TTC549 (cell line): ENCODE results near the gene POFUT2.

Experiments
- FAIRE-seq: peaks from 2 replicates; lab custom pipeline; 2012; peaks lifted over from hg19 to GRCh38; lab: Jason Lieb, UNC

POFUT2 gene

DNA sequence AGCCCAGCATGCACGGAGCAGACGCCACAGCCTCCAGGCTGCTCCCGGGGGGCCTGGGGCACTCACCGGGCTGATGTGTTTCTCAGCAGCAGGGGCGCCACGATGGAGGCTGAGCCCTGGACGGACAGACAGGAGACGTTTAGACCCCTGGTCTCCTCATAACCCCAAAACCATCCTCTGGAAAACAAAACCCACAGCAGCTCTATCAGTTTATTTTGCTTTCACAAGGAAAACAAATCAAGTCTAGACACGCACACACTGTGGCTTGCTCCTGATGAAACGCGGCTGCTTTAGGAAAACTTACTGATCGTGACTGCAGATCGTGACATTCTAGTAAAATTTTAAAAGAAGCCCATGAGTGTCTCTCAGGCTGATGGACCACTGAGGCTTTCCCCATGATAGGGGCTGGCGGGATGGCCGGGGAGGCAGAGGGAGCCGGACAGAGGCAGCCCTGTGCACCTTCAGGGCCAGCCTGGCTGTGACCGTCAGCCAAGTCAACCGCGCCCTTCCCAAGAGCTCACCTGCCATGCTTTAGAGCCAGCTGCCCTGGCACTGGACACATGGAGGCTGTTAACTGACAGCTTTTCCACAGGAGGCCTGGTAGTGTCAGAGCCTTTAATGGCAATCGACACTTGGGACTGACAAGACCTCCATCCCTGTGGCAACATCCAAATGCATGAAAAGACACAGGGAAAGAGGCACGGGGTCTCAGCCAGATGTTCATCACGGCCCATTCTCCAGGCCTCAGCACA, 5.2 kb downstream of the POFUT2 start:
- no peak for FAIRE-seq

GRCh38 chr21:45281411-45282282, 6.0 kb downstream of the POFUT2 start:
- FAIRE-seq: no peak

- FAIRE-seq: no peak
Observed at GRCh38 chr21:45280969-45281368, 6.7 kb downstream of the POFUT2 start.

- no peak for FAIRE-seq
Observed at GRCh38 chr21:45280178-45280821, 7.4 kb downstream of the POFUT2 start.

DNA sequence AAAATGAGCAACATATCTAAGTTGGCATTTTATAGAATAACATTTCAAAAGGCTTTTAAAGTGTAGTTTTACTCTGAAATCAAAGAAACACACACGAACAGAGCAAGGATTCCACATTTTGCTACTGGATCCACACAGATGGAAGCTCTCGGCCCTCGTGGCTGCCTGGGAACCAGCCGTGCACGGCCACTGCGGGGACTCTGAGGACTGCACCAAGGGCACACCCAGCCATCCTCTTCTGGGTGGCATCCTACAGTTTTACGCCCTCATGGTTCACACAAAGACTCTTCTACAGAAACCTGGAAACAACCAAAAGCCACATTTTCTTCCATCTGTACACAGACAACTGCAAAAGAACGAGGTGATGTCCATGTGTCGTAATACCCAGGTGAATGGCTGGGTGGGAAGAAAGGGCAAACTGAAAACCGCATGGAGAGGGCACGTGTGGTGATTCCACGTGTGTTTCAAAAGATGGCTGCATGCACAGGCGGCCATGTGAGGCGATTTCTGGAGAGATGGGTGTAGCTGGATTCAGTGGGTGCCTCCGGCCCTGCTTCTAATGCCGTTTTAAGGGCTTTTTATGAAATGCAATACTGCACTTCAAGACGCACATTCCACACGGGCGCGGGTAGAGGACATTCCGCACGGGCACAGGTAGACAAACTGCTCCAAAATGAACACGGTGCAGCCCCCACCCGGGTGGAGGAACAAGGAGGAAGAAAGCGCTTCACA, 8.1 kb downstream of the POFUT2 start:
- no peak for FAIRE-seq

DNA sequence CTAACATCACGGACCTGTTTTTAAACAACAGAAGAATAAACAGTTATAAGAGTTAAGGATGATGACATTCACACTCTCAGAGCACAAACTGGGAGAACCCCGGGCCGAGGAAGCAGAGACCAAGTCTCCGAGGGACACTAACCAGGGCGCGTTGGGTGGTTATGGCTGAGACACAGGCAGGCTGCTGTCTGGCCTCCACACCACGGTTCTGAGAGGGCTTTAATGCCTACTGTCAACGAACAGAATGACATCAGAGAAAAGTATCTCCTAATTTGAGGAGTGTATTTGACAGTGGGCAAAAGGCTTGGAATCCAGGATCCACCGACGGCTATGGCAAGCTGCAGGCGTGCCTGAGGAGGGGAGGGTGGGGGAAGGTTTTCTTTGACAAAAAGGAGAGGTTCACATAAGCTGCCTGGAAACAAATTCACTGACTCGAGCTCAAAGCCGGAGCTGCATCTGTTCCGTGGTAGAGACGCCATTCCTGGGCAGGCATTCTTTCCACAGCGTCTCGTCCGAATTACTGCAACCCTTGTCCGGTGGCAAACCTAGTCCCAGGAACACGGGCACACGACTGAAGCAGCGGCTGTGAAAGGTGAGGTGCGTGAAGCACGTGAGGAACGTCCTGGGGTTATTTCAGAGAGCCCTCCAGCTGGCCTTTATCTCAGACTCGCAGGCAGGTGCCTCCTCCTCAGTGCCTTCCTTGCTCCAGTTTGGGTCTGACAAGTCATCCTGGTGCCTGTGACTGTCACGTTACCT, 9.4 kb downstream of the POFUT2 start:
- FAIRE-seq: no peak

DNA sequence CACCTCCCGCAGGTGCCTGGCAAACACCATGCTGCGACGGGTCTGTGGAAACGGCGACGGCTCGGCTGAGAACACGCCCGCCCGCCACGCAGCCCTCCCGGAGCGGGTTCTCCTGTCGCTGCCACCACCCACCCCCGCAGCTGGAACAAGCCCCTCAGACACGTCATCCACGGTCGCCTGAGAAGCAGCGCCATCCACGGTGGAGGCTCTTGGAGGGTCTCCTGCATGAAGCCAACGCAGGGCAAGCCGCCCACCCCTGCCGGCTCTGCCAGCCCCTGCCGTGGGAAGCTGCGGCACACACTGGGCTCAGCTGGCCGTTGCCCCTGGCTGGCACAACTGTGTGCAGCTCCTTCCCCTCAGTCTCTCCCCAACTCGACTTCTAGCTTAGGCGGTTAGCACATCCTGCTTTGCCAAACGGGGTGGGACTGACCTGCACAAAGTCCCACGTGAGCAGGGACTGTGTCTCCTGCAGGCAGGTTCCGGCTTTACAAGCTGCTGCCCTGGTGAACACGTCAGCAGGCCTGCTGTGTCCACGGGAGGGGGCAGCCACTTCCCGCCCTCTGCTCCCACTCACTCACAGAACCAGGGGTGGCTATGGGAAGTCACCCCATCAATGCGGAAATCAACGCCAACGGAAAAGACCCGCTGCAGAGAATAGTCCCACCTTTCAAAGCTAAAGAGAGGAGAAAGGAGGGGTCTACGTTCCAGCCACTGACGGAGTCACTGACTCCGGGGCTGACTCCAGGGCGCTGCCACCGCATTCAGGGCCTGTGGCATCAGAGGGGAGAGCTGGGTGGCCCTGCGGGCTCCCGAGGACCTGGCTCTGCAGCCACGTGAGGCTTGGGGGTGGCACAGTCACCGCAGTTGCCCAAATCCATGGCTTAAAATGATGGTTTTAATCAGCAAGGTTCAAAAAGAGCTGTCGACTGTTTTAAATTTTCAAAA, 10.3 kb downstream of the POFUT2 start:
- no peak for FAIRE-seq

GRCh38 chr21:45276596-45276995, 11.1 kb downstream of the POFUT2 start:
- no peak for FAIRE-seq

DNA sequence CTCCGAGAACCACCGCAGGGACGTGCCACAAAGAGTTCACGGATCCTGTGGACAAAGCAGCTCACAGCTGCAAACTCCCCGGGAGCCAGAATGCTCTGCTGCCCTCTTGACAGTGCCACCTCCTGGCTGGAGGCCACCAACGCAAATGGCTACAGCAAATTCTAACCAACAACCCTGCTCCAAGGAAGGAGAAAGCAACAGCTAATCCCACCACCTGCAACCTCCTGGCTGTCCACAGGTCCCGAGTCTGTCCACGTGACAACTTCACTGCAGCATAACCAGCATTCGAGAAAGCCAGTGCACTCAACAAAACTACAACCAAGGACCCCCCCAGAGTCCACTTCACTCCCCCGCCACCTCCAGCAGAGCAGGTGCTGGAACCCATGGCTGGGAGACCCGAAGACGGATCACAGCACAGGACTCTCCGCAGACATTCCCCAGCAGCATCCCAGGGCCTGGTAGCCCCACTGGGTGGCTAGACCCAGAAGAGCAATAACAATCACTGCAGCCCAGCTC, 17.3 kb downstream of the POFUT2 start:
- no peak for FAIRE-seq

GRCh38 chr21:45269861-45270260, 17.8 kb downstream of the POFUT2 start:
- FAIRE-seq: no peak

GRCh38 chr21:45267390-45267760, 20.3 kb downstream of the POFUT2 start:
- no peak for FAIRE-seq

DNA sequence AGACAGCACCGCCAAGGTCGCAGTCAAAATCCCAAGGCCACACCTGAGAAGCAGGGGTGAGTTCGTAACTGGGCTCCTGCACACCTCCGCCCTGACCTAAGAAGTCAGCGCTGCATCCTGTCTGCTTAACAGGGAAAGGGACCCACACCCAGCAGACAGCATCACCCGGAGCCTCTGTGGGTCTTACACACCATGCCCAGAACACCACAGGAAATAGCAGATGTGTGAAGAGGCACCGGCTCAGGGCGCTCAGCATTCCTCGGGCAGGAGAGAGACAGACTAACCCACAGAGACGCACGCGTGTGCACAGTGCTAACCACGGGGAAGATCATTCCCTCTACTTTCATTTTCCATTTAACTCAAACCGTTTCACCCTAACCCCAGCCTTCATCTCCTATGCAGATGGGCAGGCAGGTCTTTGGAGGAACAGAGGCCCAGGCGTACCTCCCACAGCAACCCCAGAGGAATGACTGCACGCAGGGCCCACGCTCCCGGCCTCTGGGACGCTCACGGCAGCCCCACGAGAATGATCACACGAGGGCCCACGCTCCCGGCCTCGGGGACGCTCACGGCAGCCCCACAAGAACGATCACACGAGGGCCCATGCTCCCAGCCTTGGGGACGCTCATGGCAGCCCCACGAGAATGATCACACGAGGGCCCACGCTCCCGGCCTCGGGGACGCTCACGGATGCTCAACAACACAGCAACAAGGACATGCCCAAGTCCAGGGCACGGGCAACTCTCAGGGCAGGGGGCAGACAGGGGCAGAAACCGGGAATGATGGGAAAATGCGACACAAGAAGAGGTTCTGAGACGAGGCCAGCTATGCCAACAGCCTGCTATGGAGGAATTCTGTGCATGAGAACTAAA, 20.9 kb downstream of the POFUT2 start:
- no peak for FAIRE-seq

- no peak for FAIRE-seq
Observed at GRCh38 chr21:45265721-45266517, 21.8 kb downstream of the POFUT2 start.

- no peak for FAIRE-seq
Observed at GRCh38 chr21:45264912-45265515, 22.7 kb downstream of the POFUT2 start.

GRCh38 chr21:45264146-45264911, 23.4 kb downstream of the POFUT2 start:
- FAIRE-seq: no peak

DNA sequence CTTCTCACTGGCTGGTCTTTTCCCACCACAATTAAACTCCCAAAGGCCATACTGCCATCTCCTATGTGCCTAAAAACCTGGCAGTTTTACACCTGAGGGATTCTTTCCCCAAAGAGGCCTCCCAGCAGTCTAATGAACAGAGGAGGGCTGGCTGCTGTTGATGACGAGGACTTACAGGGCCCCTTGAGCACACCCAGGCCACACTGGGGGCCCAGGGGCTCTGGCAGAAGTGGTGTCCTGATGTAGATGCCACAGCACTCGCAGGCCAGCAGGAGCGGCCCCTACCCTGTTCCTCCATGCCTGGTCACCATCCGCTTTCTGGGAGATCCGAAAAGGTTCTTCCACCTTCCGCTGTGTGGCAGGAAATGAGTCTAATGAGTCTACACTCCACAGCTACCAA, 24.2 kb downstream of the POFUT2 start:
- FAIRE-seq: no peak

DNA sequence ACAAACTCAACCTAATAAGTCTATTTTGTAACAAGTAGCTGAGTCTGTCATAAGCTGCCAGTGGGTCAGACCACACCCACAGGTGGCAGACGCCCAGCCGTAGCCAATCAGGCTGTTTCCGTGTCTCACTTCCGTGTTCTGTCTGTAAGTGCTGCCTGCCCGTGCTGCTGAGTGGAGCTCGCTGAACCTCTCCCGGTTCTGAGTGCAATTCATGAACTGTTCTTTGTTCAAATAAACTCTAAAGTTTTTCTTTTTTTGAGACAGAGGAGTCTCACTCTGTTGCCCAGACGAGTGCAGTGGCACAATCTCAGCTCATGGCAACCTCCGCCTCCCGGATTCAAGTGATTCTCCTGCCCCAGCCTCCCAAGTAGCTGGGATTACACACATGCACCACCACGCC, 25.1 kb downstream of the POFUT2 start:
- FAIRE-seq: no peak
